RKO (cell line): ENCODE measurements around the gene TNFRSF12A.
"Not testable (repeated sequence)": the region's sequence is repeated elsewhere in the genome, so short reads cannot be mapped to it uniquely, and the experiment has no call there.

Source experiments
- DNase-seq: peaks from one replicate; pipeline ENCODE4 v3.0.0-alpha.2; 2016; ENCODE audit warnings: low spot score

TNFRSF12A gene

DNA sequence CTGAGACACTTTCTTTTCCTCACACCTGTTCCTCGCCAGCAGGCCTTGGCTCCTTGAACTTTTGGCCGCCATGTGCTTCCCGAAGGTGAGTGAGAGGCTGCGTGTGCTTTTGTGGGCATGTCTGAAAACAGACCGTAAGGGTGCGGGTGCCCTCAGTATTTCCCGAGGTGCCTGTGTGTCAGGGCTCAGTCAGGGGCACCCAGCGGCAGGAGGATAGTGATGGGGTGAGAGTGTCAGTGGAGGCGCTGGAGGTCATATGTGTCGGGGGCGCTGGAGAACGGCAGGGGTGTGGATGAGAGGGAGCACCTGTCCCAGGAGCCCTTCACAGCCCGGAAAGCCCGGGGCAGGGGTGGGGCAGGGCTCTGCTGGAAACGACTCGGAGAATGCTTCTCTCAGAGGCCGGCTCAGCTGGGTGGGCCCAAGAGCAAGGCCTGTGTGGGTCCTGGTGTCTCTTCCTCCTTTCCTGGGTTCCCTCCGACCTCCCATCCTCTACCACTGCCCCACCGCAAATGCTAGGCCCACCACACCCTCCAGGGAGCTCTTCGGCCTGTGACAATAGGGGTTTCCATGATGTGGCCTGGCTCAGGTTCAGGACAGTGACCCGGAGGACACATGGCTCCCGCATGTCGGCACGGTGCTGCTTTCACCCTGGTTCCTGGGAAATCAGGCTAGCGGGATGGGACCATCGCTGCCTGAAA, 45.7 kb downstream of the TNFRSF12A start:
- DNase-seq = peak; percentile 19

DNA sequence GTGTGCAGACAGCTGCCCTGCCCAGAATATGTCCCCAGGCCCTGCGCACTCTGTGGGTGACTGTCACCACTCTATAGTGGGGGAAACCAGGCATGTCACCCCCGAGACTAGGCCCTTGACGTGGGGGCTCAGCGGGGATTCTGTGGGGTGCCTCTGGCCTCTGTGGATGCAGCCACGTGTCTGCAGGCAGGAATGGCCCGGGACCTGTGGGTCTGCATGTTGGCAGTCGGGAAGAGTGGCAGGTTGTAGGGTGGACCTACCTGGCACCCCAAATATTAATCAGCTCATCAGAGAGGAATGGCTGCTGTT, 46.2 kb downstream of the TNFRSF12A start:
- no peak for DNase-seq

DNA sequence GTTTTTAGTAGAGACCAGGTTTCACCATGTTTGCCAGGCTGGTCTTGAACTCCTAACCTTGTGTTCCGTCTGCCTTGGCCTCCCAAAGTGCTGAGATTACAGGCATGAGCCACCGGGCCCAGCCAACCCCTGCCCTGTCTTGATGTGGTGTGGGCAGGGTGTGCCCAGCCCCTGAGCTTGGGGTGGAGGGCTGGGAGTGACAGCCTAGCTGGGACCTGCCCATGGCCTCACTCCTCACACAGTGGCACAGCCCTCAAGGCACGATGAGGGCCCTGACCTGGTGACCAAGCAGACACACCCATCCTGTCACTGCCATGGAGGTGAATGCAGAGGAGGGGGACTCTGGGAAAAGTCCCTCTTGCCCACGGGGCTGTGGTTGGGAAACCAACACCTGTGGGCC, 48.3 kb downstream of the TNFRSF12A start:
- no peak for DNase-seq

DNA sequence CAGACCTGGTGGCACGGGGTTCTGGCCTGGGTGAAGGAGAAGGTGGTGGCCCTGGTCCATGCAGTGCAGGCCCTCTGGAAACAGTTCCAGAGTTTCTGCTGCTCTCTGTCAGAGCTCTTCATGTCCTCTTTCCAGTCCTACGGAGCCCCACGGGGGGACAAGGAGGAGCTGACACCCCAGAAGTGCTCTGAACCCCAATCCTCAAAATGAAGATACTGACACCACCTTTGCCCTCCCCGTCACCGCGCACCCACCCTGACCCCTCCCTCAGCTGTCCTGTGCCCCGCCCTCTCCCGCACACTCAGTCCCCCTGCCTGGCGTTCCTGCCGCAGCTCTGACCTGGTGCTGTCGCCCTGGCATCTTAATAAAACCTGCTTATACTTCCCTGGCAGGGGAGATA, 49.0 kb downstream of the TNFRSF12A start:
- DNase-seq = not testable (repeated sequence)

DNA sequence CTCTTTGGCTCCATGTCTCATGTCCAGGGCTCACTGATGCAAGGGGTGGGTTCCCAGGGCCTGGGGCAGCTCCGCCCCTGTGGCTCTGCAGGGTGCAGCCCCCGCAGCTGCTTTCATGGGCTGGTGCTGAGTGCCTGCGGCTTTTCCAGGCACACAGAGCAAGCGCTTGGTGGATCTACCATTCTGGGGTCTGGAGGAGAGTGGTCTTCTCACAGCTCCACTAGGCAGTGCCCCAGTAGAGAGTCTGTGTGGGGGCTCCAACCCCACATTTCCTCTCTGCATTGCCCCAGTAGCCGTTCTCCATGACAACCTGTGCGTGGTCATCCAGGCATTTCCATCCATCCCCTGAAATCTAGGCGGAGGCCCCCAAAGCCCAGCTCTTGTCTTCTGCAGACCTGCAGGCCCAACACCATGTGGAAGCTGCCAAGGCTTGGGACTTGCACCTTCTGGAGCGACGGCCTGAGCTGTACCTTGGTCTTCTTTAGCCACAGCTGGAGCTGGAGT, 50.5 kb downstream of the TNFRSF12A start:
- no peak for DNase-seq

DNA sequence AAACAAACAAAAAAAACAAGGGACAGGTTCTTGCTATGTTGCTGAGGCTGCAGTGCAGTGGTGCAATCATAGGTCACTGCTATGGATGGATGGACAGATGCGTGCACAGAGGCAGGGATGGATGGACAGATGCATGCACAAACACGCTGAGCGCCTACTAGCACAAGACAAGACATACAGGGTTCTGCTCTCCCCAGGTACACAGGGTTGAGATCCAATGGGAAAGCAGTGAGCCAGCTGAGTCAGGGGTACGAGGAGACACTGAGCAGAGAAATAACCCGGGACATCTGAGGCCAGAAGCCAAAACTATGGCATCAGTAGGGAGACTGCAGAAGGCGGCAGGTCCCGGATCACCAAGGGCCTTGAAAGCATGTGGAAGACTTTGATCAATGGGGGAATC, 51.5 kb downstream of the TNFRSF12A start:
- DNase-seq = no peak
